Small intestine (tissue), 7 donors: ENCODE results near the gene COL27A1. TPM values are rescaled to one million over a fixed set of nuclear protein-coding genes. Genes with fewer than 3 reads are reported as not detected.

Experiments
- DNase-seq, 2 donors: peaks; one replicate each; pipeline versions ENCODE4 v3.0.0 to v3.0.0-alpha.2; 2013
- FAIRE-seq: peaks from 2 replicates; lab custom pipeline; 2012; peaks lifted over from hg19 to GRCh38; lab: Jason Lieb, UNC
- H3K27ac ChIP-seq, 3 donors: one replicate each; pipeline ENCODE4 v1.5.1; 2013; ENCODE audit warnings: low read length in 2 of 3, mild to moderate bottlenecking in 2 of 3, control low read depth in 1 of 3, inconsistent platforms in 1 of 3, low read depth in 1 of 3, moderate library complexity in 1 of 3
- H3K27me3 ChIP-seq, 3 donors: one replicate each; pipeline ENCODE4 v1.6.1; 2013; ENCODE audit warnings: low read length in 3 of 3, inconsistent platforms in 1 of 3; ENCODE audit not compliant: control insufficient read depth in 3 of 3, insufficient read depth in 3 of 3
- H3K36me3 ChIP-seq, 3 donors: one replicate each; pipeline ENCODE4 v1.6.1; 2013; ENCODE audit warnings: low read length in 3 of 3, inconsistent platforms in 1 of 3, low read depth in 1 of 3, mild to moderate bottlenecking in 1 of 3, moderate library complexity in 1 of 3; ENCODE audit not compliant: control insufficient read depth in 3 of 3, insufficient read depth in 2 of 3
- H3K4me1 ChIP-seq, 3 donors: one replicate each; pipeline ENCODE4 v1.6.1; 2013; ENCODE audit warnings: low read length in 2 of 3, inconsistent platforms in 1 of 3, low read depth in 1 of 3, mild to moderate bottlenecking in 1 of 3, moderate library complexity in 1 of 3; ENCODE audit not compliant: control insufficient read depth in 3 of 3, insufficient read depth in 2 of 3
- H3K4me3 ChIP-seq, 3 donors: one replicate each; pipeline ENCODE4 v1.5.1; 2013; ENCODE audit warnings: low read length in 3 of 3, control low read depth in 1 of 3, inconsistent platforms in 1 of 3, low read depth in 1 of 3, mild to moderate bottlenecking in 1 of 3, moderate library complexity in 1 of 3
- H3K9me3 ChIP-seq, 2 donors: one replicate each; pipeline ENCODE4 v1.6.1; 2013; ENCODE audit warnings: low read depth in 1 of 2, low read length in 1 of 2; ENCODE audit not compliant: control insufficient read depth in 2 of 2, insufficient read depth in 1 of 2
- WGBS, 3 donors: extraction: QIAGEN DNeasy Blood & Tissue Kit; methylation state at CpG; one replicate each; pipeline ENCODE4 v1.1.7; 2013; 5-methylcytosine and 5-hydroxymethylcytosine counted together
- polyA plus RNA-seq, 4 donors: library from polyadenylated mRNA; stranded (reverse) in 3 of 4; unstranded in 1 of 4; fragments of 200-250 nt in 3 of 4; fragments of 120-200 nt in 1 of 4; gene quantifications; one replicate each; pipeline versions ENCODE4 v1.2.1 to v1.2.3, GENCODE V29; 2013
- donor health status: healthy with polysubstance abuse.
- donor health status: control.
- donor health status: control.
- donor health status: Bipolar disorder and iron deficiency.
- donor health status: healthy.

COL27A1 gene
- polyA plus RNA-seq, 4 donors = 0.45 to 123 (median 1.8) TPM

DNA sequence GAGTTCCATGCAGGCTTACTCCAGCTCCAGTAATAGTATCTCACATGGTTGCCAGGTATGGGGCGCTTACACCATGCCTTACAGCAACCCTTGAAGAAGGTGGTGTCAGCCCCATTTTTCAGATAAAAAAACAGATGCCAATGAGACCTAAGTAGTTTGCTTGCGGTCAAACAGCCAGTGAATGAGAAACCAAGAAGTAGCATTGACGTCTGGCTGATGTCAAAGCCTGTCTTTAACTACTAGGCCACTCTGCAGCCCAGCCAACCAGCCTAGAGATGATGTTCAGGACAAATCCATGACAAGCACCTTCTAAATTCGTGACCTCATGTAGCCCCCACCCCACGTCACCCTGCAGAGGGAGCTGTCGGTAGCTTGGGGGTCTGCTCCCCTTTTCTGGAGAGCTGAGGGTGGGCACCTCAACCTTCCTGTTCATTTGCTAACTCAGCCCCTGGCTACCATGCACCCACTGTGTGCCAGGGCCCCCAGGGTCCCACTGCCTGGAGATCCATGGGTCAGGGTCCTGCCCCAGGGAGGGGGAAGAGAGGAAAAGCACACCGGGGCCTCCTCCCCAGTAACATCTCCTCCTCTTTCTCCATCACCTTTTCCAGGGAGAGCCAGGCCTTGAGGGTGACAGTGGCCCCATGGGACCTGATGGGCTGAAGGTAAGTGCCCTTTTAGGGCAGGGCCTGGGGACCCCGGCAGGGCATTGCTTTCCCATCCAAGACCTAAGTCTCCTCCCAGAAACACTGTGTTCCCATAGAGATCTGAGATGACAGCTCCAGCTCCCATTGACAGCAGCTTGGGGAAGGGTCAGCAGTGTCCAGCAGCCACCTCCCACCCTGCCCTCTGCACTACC is 115.0 kb downstream of the COL27A1 start:
- DNase-seq (no peak), FAIRE-seq (no peak)
- Histone ChIP-seq H3K4me1 (no peaks in the 10 kb centered on the region), H3K4me3 (no peak overlapping the region), H3K9me3 (no peaks in the 10 kb centered on the region), H3K27me3 (no peaks in the 10 kb centered on the region), H3K36me3 (peaks cover 0 to 86% (median 0%) of the 10 kb centered on the region in 3 donors), H3K27ac (no peak overlapping the region)
- WGBS, 3 donors = 67 to 78% (median 78%) methylated on average over 8 of the region's 8 CpGs

DNA sequence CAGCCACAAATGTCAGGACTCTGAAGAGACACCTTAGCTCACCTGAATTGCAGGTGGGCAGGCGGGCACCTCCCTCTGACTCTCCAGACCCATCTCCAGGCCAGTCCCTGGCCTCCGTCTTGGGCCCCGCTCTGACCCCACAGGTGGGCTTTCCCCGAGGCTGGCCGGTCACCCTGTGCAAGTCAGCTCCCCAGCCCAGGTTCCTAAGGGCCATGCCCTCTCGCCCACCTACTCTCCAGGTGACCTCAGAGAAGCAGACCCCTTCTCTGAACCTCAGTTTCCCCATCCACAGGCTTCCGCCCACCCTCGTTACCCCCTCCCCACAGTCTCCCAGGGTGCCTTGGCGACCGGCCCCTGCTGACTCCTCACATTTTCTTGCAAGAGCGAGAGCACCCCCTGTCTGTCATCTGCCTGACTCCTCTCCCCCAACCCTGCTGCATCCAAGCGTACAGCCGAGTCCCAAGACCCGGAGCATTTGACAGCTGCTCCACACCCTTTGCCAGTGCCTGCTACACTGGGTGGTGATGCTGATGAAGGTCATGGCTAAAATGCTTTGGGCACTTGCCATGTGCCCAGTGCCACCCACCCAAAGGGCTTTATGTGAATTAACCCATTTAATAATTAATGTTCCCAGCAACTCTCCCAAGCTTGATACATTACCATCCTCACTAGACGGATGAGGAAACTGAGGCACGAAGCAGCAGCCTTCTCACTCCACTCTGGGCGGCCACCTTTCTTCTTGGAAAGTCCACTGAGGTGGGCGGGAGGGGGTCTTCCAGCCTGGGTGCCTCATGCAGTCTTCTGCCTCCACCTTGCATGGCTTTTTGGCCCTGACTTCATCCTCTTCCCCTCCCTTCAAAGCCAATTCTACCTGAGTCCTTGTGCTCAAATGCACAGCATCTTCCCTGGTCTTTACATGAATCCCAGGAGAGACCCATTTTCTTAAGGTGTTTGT is 116.5 kb downstream of the COL27A1 start:
- Histone ChIP-seq H3K27me3 (no peaks in the 10 kb centered on the region), H3K36me3 (peaks cover 0 to 86% (median 0%) of the 10 kb centered on the region in 3 donors), H3K4me1 (no peaks in the 10 kb centered on the region), H3K4me3 (no peak overlapping the region), H3K27ac (no peak overlapping the region), H3K9me3 (no peaks in the 10 kb centered on the region)
- DNase-seq (peak in 1 of 2 donors; percentile 46), FAIRE-seq (no peak)
- 40 to 74% (median 63%) methylated on average over 18 of the region's 18 CpGs for WGBS, 3 donors

DNA sequence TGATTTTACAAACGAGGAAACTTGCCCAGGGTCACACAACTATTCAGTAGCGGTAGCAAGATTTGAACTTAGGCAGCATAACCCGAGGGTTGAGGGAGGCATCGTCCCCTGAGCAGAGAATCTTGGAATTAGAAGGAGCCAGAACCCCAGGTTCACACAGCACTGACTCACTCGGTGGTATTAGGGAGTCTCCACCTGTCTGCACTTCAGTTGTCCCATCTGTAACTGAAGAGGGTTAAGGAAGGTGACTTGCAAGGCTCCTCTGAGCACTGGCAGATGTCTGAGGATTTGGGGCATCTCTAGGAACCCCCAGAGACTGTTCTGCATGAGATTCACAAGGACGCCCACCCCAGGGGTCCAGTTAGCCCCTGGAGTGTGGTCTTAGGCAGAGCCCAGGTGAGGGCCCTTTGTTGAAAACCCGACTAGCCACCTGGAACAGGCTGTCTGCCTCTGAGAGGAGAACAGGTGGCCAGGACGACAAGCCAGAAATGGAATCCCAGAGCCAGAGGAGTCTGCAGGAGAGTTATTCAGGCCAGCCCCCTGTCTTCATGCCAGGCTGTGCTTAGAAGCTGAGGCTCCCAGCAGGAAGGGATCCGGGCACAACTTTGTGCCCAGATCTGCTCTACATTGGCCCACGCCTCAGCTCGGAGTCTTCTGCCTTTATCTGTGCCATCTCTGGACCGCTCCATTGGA is 117.5 kb downstream of the COL27A1 start:
- FAIRE-seq (no peak), DNase-seq (no peak)
- Histone ChIP-seq H3K27me3 (no peaks in the 10 kb centered on the region), H3K4me1 (no peaks in the 10 kb centered on the region), H3K36me3 (peaks cover 0 to 83% (median 0%) of the 10 kb centered on the region in 3 donors), H3K4me3 (no peak overlapping the region), H3K27ac (no peak overlapping the region), H3K9me3 (no peaks in the 10 kb centered on the region)
- WGBS, 3 donors = 53 to 80% (median 62%) methylated on average over 12 of the region's 12 CpGs

DNA sequence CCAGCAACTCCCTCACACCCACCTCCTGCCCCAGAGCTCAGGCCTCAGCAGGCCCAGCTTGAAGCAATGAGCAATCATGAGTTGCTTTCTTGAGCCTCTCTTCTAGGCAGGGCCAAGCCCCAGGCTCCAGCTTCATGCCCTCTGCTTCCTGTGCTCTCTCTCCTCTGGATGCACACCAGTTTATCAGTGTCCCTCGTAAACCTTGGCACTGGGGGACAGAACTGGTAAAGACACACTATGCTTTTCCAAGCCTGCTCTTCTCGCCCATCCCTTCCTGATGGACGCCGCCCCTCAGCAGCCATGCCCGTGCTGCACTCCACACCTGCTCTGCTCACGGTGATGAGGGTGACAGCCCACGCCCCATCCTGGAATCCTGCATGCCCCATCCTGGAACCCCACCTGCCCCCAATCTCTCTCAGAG is 118.1 kb downstream of the COL27A1 start:
- WGBS, 3 donors = 24 to 64% (median 36%) methylated on average over 7 of the region's 7 CpGs
- H3K27ac ChIP-seq = no peak overlapping the region
- DNase-seq (no peak), FAIRE-seq (no peak)
- H3K27me3 ChIP-seq = no peaks in the 10 kb centered on the region
- no peaks in the 10 kb centered on the region for H3K9me3 ChIP-seq
- H3K4me3 ChIP-seq = no peak overlapping the region
- peaks cover 0 to 79% (median 0%) of the 10 kb centered on the region in 3 donors for H3K36me3 ChIP-seq
- H3K4me1 ChIP-seq = no peaks in the 10 kb centered on the region

DNA sequence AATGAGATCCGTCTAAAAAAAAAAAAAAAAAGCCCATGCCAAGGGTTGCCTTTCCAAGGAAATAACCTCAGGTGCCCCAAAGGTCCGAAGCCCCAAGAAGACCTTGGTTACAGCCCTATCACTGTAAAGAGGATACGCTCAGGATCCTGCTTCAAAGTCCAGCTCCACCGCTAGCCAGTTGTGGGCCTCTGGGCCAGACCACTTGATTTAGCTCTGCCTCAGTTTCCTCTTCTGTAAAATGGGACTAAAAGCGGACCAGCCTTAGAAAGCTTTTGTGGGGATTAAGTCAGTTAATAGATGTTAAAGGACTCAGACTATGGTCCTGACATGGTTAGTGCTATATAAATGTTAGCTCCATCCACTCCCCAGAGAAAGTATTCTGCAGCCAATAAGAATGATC is 118.9 kb downstream of the COL27A1 start:
- no peaks in the 10 kb centered on the region for H3K9me3 ChIP-seq
- 80 to 87% (median 86%) methylated on average over 5 of the region's 5 CpGs for WGBS, 3 donors

DNA sequence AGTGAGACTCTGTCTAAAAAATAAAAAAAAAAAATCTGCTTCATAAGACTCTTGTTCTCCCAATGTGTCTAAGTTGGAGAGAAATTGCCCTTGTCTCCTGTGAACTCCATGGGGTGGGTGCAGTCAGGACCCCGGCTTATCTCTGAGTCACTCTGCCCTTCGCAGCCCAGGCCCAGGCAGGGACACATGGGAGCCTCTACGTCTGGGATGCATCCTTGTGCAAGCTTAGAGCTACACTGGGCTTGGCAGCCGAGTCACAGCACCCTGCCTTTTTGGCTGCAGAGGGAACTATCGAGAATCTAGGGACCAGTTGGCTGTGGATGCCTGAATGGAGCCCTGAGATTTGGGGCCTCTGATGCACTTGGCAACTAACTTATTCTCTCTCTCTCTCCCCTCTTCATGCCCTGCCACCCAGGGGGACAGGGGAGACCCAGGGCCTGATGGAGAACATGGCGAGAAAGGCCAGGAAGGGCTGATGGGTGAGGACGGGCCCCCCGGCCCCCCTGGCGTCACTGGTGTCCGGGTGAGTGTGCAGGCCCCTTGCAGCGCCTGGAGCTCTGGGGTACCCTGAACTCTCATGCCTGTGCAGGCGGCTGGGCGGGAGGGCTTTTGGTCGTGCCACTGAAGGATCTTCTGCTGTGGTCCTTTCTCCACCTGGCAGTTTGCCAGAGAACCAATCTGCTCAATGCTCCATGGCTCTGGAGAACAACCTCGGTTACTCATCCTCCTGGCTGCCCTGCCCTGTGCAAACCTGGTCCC is 120.1 kb downstream of the COL27A1 start:
- DNase-seq = no peak
- WGBS, 3 donors = 84 to 88% (median 85%) methylated on average over 14 to 15 of the region's 15 CpGs
- no peak for FAIRE-seq
- Histone ChIP-seq H3K9me3 (no peaks in the 10 kb centered on the region), H3K36me3 (peaks cover 0 to 75% (median 0%) of the 10 kb centered on the region in 3 donors), H3K27ac (no peak overlapping the region), H3K4me1 (no peaks in the 10 kb centered on the region), H3K4me3 (no peak overlapping the region), H3K27me3 (no peaks in the 10 kb centered on the region)

More for the DNA sequence above, 118.9 kb downstream of the COL27A1 start:
- FAIRE-seq = no peak
- H3K4me3 ChIP-seq = no peak overlapping the region
- no peak for DNase-seq
- H3K36me3 ChIP-seq = peaks cover 0 to 79% (median 0%) of the 10 kb centered on the region in 3 donors
- no peaks in the 10 kb centered on the region for H3K27me3 ChIP-seq
- H3K27ac ChIP-seq = no peak overlapping the region
- no peaks in the 10 kb centered on the region for H3K4me1 ChIP-seq

DNA sequence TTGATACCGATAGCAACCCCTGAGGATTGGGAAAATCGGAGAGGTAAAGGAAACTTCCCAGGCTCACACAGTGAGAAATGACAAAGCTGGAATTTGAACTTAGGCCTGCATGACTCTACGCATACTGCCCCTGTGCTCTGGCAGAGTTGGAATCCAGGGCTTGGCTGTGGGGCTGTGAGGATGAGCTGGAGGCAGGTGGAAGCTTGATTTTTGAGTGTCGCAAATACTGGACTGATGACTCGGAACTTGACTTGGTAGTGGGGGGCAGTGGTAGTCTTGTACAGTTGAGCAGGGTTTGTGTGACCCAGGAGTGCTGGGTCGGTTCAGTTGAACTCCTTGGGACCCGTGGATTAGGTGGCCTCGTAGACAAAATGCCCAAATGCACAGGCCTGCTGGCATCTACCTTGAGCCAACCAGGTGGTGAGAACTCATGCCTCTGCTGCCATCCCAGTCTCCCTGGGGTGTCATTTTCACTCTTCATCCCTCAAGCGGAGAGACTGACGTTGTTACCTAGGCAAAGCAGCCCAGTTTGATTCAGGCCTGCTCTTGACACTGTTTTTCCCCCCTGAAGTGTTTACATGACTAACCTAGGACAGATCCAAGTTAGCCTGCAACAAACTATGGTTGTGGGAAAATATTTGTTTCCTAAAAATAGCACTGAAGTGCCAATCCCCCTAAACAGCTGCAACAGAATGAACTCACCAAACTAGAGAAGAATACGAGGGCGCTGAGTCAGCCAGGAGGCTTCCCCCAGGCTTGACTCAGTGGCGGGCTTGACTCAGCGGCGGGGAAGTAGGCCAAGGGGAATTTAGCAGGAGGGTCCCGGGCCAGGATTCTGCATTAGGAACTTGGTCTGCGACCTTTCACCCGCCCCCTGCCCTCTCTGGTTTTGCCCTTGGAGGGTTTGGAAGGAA is 121.8 kb downstream of the COL27A1 start:
- Histone ChIP-seq H3K9me3 (no peaks in the 10 kb centered on the region), H3K4me1 (peaks cover 0 to 4% (median 0%) of the 10 kb centered on the region in 3 donors), H3K4me3 (no peak overlapping the region), H3K27ac (peak overlapping the region in 1 of 3 donors; percentile 45), H3K36me3 (peaks cover 0 to 77% (median 0%) of the 10 kb centered on the region in 3 donors), H3K27me3 (no peaks in the 10 kb centered on the region)
- FAIRE-seq (no peak), DNase-seq (no peak)
- WGBS, 3 donors = 80 to 92% (median 83%) methylated on average over 18 of the region's 18 CpGs
